Measurements from ENCODE around the gene TMEM235. TPM values are rescaled to one million over a fixed set of nuclear protein-coding genes. Genes with fewer than 3 reads are reported as not detected.
A peak's percentile ranks its signal among the peaks of the same experiment; 100 is the strongest.

TMEM235 gene
- total and polyA plus RNA-seq, 9 of the 15 experiments (the other 6 are each of a cell fraction or from before 2014, with no cell fraction given), result not detected

GRCh38 chr17:78263063-78263735 lies 31.8 kb downstream of the TMEM235 start (continued):
- TF ChIP-seq, protein P1, sequence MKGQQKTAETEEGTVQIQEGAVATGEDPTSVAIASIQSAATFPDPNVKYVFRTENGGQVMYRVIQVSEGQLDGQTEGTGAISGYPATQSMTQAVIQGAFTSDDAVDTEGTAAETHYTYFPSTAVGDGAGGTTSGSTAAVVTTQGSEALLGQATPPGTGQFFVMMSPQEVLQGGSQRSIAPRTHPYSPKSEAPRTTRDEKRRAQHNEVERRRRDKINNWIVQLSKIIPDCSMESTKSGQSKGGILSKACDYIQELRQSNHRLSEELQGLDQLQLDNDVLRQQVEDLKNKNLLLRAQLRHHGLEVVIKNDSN (CRISPR knock-in tag; IDR thresholded peaks at IDR 0.05), result peak; percentile 60; the same call in 1 of the 2 replicates
- 0 out of 2 replicates have a peak, but pooled peaks have one; percentile 18 for TF ChIP-seq CBFA2T2 (conservative IDR thresholded peaks at IDR 0.05)
- peak; percentile 31; the same call in 1 of the 2 replicates for TF ChIP-seq CBFB (CRISPR knock-in tag; IDR thresholded peaks at IDR 0.05)
- peak; percentile 95 for TF ChIP-seq CXXC5 (CRISPR knock-in tag; IDR thresholded peaks at IDR 0.05)
- no peak for TF ChIP-seq KDM2B (CRISPR knock-in tag; IDR thresholded peaks at IDR 0.05)
- peak; percentile 63 for TF ChIP-seq SMARCA4 (IDR thresholded peaks at IDR 0.05)
- peak; percentile 59; the same call in 1 of the 2 replicates for TF ChIP-seq POLR2AphosphoS2 (IDR thresholded peaks at IDR 0.05; ENCODE audit: low read length)
- peak; percentile 76 for TF ChIP-seq ATF7 (IDR thresholded peaks at IDR 0.05)
- no peak for TF ChIP-seq ZFP30 (CRISPR knock-in tag; IDR thresholded peaks at IDR 0.05; ENCODE audit: borderline replicate concordance)
- no peak for TF ChIP-seq CBX5 (IDR thresholded peaks at IDR 0.05; ENCODE audit: borderline replicate concordance, low read depth)
- TF ChIP-seq, protein P2, sequence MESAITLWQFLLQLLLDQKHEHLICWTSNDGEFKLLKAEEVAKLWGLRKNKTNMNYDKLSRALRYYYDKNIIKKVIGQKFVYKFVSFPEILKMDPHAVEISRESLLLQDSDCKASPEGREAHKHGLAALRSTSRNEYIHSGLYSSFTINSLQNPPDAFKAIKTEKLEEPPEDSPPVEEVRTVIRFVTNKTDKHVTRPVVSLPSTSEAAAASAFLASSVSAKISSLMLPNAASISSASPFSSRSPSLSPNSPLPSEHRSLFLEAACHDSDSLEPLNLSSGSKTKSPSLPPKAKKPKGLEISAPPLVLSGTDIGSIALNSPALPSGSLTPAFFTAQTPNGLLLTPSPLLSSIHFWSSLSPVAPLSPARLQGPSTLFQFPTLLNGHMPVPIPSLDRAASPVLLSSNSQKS (CRISPR knock-in tag; IDR thresholded peaks at IDR 0.05), result 0 out of 2 replicates have a peak, but pooled peaks have one; percentile 41
- peak; percentile 98 for TF ChIP-seq MEIS2 (IDR thresholded peaks at IDR 0.05; ENCODE audit: partially characterized antibody)
- TF ChIP-seq FIP1L1 (IDR thresholded peaks at IDR 0.05; ENCODE audit: low read depth, low read length, poor library complexity, severe bottlenecking), result peak; percentile 71
- TF ChIP-seq ETV1 (tag; conservative IDR thresholded peaks at IDR 0.05; ENCODE audit: low read depth), result peak; percentile 97
- no peak for TF ChIP-seq ZNF140 (CRISPR knock-in tag; IDR thresholded peaks at IDR 0.05)
- TF ChIP-seq BACH1 (tag; IDR thresholded peaks at IDR 0.05), result peak; percentile 68; the same call in 1 of the 2 replicates
- no peak for TF ChIP-seq RFX1 (IDR thresholded peaks at IDR 0.05)
- TF ChIP-seq ZSCAN29 (IDR thresholded peaks at IDR 0.05), result no peak; the same call in 1 of the 2 replicates
- TF ChIP-seq CTBP1 (IDR thresholded peaks at IDR 0.05; ENCODE audit: borderline replicate concordance), result peak; percentile 92; the same call in 1 of the 2 replicates
- TF ChIP-seq BRF1 (IDR thresholded peaks at IDR 0.05; ENCODE audit: borderline replicate concordance, extremely low read depth, insufficient read length), result no peak
- TF ChIP-seq LEF1 (IDR thresholded peaks at IDR 0.05), result peak; percentile 85
- no peak for TF ChIP-seq ZNF384 (IDR thresholded peaks at IDR 0.05; ENCODE audit: low read depth, low read length)
- no peak for TF ChIP-seq SIN3B (IDR thresholded peaks at IDR 0.05; ENCODE audit: low read depth)
- peak; percentile 58 for TF ChIP-seq NEUROD1 (IDR thresholded peaks at IDR 0.05; ENCODE audit: borderline replicate concordance, low read depth, low read length, partially characterized antibody)
- no peak for TF ChIP-seq ZNF253 (CRISPR knock-in tag; conservative IDR thresholded peaks at IDR 0.05)
